Femur (tissue), 1 donor: ENCODE data around the gene ATP2A3.

Experiments
- DNase-seq: peaks from one replicate; pipeline ENCODE4 v3.0.0-alpha.2; 2017

Gene ATP2A3

GRCh38 chr17:3972281-3972731, 8.1 kb upstream of the ATP2A3 start:
- no peak for DNase-seq

- no peak for DNase-seq
Measured at GRCh38 chr17:3970668-3971067, 6.4 kb upstream of the ATP2A3 start.

- DNase-seq: no peak
Measured at GRCh38 chr17:3969963-3970362, 5.7 kb upstream of the ATP2A3 start.

- DNase-seq: no peak
Measured at GRCh38 chr17:3968886-3969524, 4.8 kb upstream of the ATP2A3 start.

GRCh38 chr17:3968015-3968414, 3.8 kb upstream of the ATP2A3 start:
- no peak for DNase-seq

- DNase-seq: no peak
Measured at GRCh38 chr17:3966720-3967363, 2.6 kb upstream of the ATP2A3 start.

- no peak for DNase-seq
Measured at GRCh38 chr17:3965118-3965800, 1.0 kb upstream of the ATP2A3 start.

GRCh38 chr17:3963237-3964201, 718 bp downstream of the ATP2A3 start:
- no peak for DNase-seq

- DNase-seq: no peak
Measured at GRCh38 chr17:3962965-3963236, 1.3 kb downstream of the ATP2A3 start.

GRCh38 chr17:3962217-3962964, 1.8 kb downstream of the ATP2A3 start:
- DNase-seq: no peak

- DNase-seq: no peak
Measured at GRCh38 chr17:3961564-3962047, 2.6 kb downstream of the ATP2A3 start.

GRCh38 chr17:3960764-3961163, 3.5 kb downstream of the ATP2A3 start:
- no peak for DNase-seq

GRCh38 chr17:3959921-3960601, 4.2 kb downstream of the ATP2A3 start:
- DNase-seq: no peak

- no peak for DNase-seq
Measured at GRCh38 chr17:3959295-3959899, 4.8 kb downstream of the ATP2A3 start.

GRCh38 chr17:3957735-3958599, 6.3 kb downstream of the ATP2A3 start:
- DNase-seq: no peak

GRCh38 chr17:3956983-3957382, 7.3 kb downstream of the ATP2A3 start:
- no peak for DNase-seq

- DNase-seq: no peak
Measured at GRCh38 chr17:3956327-3956957, 7.8 kb downstream of the ATP2A3 start.

GRCh38 chr17:3955673-3955988, 8.6 kb downstream of the ATP2A3 start:
- no peak for DNase-seq

- no peak for DNase-seq
Measured at GRCh38 chr17:3954976-3955672, 9.1 kb downstream of the ATP2A3 start.
